ENCODE measurements around the gene IGF2.

IGF2 gene

GRCh38 chr11:2121227-2122130 is 17.7 kb downstream of the IGF2 start:
- Mint-ChIP-seq H3K4me1 (no peaks in the 10 kb centered on the region), H3K27ac (no peak overlapping the region), H3K36me3 (ENCODE audit: low read depth) (no peaks in the 10 kb centered on the region), H3K27me3 (peaks cover 34% of the 10 kb centered on the region), H3K9me3 (no peaks in the 10 kb centered on the region), H3K4me3 (no peak overlapping the region)
- no peak for DNase-seq
- ATAC-seq, result no peak

- Mint-ChIP-seq H3K27me3 (peaks cover 34% of the 10 kb centered on the region), H3K4me3 (no peak overlapping the region), H3K9me3 (no peaks in the 10 kb centered on the region), H3K36me3 (ENCODE audit: low read depth) (no peaks in the 10 kb centered on the region), H3K27ac (no peak overlapping the region), H3K4me1 (no peaks in the 10 kb centered on the region)
- DNase-seq (no peak), ATAC-seq (no peak)
Measured at GRCh38 chr11:2120359-2121100, 18.7 kb downstream of the IGF2 start.

- Mint-ChIP-seq H3K27ac (no peak overlapping the region), H3K27me3 (peaks cover 27% of the 10 kb centered on the region), H3K4me1 (no peaks in the 10 kb centered on the region), H3K36me3 (ENCODE audit: low read depth) (no peaks in the 10 kb centered on the region), H3K4me3 (no peak overlapping the region), H3K9me3 (no peaks in the 10 kb centered on the region)
- DNase-seq (no peak), ATAC-seq (no peak)
Measured at GRCh38 chr11:2118677-2119076, 20.5 kb downstream of the IGF2 start.

GRCh38 chr11:2116680-2117079 is 22.5 kb downstream of the IGF2 start:
- Mint-ChIP-seq H3K27me3 (peaks cover 21% of the 10 kb centered on the region), H3K9me3 (no peaks in the 10 kb centered on the region), H3K27ac (no peak overlapping the region), H3K4me1 (no peaks in the 10 kb centered on the region), H3K4me3 (no peak overlapping the region), H3K36me3 (ENCODE audit: low read depth) (no peaks in the 10 kb centered on the region)
- no peak for DNase-seq
- ATAC-seq, result no peak

- DNase-seq, result no peak
- Mint-ChIP-seq H3K36me3 (ENCODE audit: low read depth) (no peaks in the 10 kb centered on the region), H3K27me3 (peaks cover 15% of the 10 kb centered on the region), H3K4me1 (no peaks in the 10 kb centered on the region), H3K27ac (no peak overlapping the region), H3K4me3 (no peak overlapping the region), H3K9me3 (no peaks in the 10 kb centered on the region)
- no peak for ATAC-seq
Measured at GRCh38 chr11:2115308-2115707, 23.9 kb downstream of the IGF2 start.

- no peak for DNase-seq
- no peak for ATAC-seq
- Mint-ChIP-seq H3K9me3 (no peaks in the 10 kb centered on the region), H3K4me1 (no peaks in the 10 kb centered on the region), H3K27me3 (peaks cover 9% of the 10 kb centered on the region), H3K4me3 (no peak overlapping the region), H3K36me3 (ENCODE audit: low read depth) (no peaks in the 10 kb centered on the region), H3K27ac (no peak overlapping the region)
Measured at GRCh38 chr11:2114430-2115241, 24.6 kb downstream of the IGF2 start.

- Mint-ChIP-seq H3K4me3 (no peak overlapping the region), H3K27me3 (peaks cover 8% of the 10 kb centered on the region), H3K4me1 (no peaks in the 10 kb centered on the region), H3K27ac (no peak overlapping the region), H3K36me3 (ENCODE audit: low read depth) (no peaks in the 10 kb centered on the region), H3K9me3 (no peaks in the 10 kb centered on the region)
- DNase-seq (no peak), ATAC-seq (no peak)
Measured at GRCh38 chr11:2113776-2114175, 25.4 kb downstream of the IGF2 start.

- no peaks in the 10 kb centered on the region for H3K36me3 Mint-ChIP-seq (ENCODE audit: low read depth)
- peaks cover 8% of the 10 kb centered on the region for H3K27me3 Mint-ChIP-seq
- DNase-seq (no peak), ATAC-seq (no peak)
- no peak overlapping the region for H3K27ac Mint-ChIP-seq
- H3K9me3 Mint-ChIP-seq, result no peaks in the 10 kb centered on the region
- no peak overlapping the region for H3K4me3 Mint-ChIP-seq
- H3K4me1 Mint-ChIP-seq, result no peaks in the 10 kb centered on the region
Measured at GRCh38 chr11:2110521-2110920, 28.7 kb downstream of the IGF2 start.

- Mint-ChIP-seq H3K27me3 (peaks cover 8% of the 10 kb centered on the region), H3K4me1 (no peaks in the 10 kb centered on the region), H3K4me3 (no peak overlapping the region), H3K36me3 (ENCODE audit: low read depth) (no peaks in the 10 kb centered on the region), H3K27ac (no peak overlapping the region), H3K9me3 (no peaks in the 10 kb centered on the region)
- no peak for ATAC-seq
- no peak for DNase-seq
Measured at GRCh38 chr11:2109541-2110019, 29.6 kb downstream of the IGF2 start.

- no peak for DNase-seq
- Mint-ChIP-seq H3K4me1 (no peaks in the 10 kb centered on the region), H3K27ac (no peak overlapping the region), H3K4me3 (no peak overlapping the region), H3K9me3 (no peaks in the 10 kb centered on the region), H3K36me3 (ENCODE audit: low read depth) (no peaks in the 10 kb centered on the region), H3K27me3 (peaks cover 12% of the 10 kb centered on the region)
- no peak for ATAC-seq
Measured at GRCh38 chr11:2108675-2109491, 30.3 kb downstream of the IGF2 start.

- no peak for DNase-seq
- H3K9me3 Mint-ChIP-seq, result no peaks in the 10 kb centered on the region
- H3K4me3 Mint-ChIP-seq, result no peak overlapping the region
- H3K27me3 Mint-ChIP-seq, result peaks cover 11% of the 10 kb centered on the region
- no peak overlapping the region for H3K27ac Mint-ChIP-seq
- ATAC-seq, result no peak
- H3K36me3 Mint-ChIP-seq (ENCODE audit: low read depth), result no peaks in the 10 kb centered on the region
- no peaks in the 10 kb centered on the region for H3K4me1 Mint-ChIP-seq
Measured at GRCh38 chr11:2107941-2108630, 31.1 kb downstream of the IGF2 start.

- H3K27me3 Mint-ChIP-seq, result peaks cover 11% of the 10 kb centered on the region
- no peaks in the 10 kb centered on the region for H3K9me3 Mint-ChIP-seq
- H3K4me3 Mint-ChIP-seq, result no peak overlapping the region
- no peaks in the 10 kb centered on the region for H3K36me3 Mint-ChIP-seq (ENCODE audit: low read depth)
- H3K27ac Mint-ChIP-seq, result no peak overlapping the region
- ATAC-seq, result no peak
- H3K4me1 Mint-ChIP-seq, result no peaks in the 10 kb centered on the region
- no peak for DNase-seq
Measured at GRCh38 chr11:2107521-2107920, 31.7 kb downstream of the IGF2 start.

- Mint-ChIP-seq H3K27ac (no peak overlapping the region), H3K36me3 (ENCODE audit: low read depth) (no peaks in the 10 kb centered on the region), H3K9me3 (no peaks in the 10 kb centered on the region), H3K4me3 (no peak overlapping the region), H3K27me3 (peaks cover 16% of the 10 kb centered on the region), H3K4me1 (no peaks in the 10 kb centered on the region)
- DNase-seq (no peak), ATAC-seq (no peak)
Measured at GRCh38 chr11:2106583-2107209, 32.5 kb downstream of the IGF2 start.
